T-helper 2 cell treated with Interferon-gamma antibody and Interleukin-4, amounts not matched to agents 5 μg/mL and 100 μg/mL, for 36 hours (primary cell): ENCODE measurements around the gene GDF7.

ENCODE experiments used
- DNase-seq: peaks from one replicate; pipeline ENCODE4 v3.0.0; 2021; ENCODE audit warnings: low spot score
- H3K27ac Mint-ChIP-seq: one replicate; pipeline ENCODE4 v1.8.0; 2021; ENCODE audit warnings: mild to moderate bottlenecking, mixed read lengths
- H3K27me3 Mint-ChIP-seq: one replicate; pipeline ENCODE4 v1.8.0; 2021; ENCODE audit warnings: low read depth, mixed read lengths
- H3K36me3 Mint-ChIP-seq: one replicate; pipeline ENCODE4 v1.8.0; 2021; ENCODE audit warnings: low read depth, mixed read lengths
- H3K4me1 Mint-ChIP-seq: one replicate; pipeline ENCODE4 v1.8.0; 2021; ENCODE audit warnings: low read depth, mixed read lengths
- H3K4me3 Mint-ChIP-seq: one replicate; pipeline ENCODE4 v1.8.0; 2022; ENCODE audit warnings: mild to moderate bottlenecking, moderate library complexity, mixed read lengths
- H3K9me3 Mint-ChIP-seq: one replicate; pipeline ENCODE4 v1.8.0; 2021; ENCODE audit warnings: mixed read lengths

GDF7 gene

GRCh38 chr2:20674974-20675679, 8.2 kb downstream of the GDF7 start:
- no peaks in the 10 kb centered on the region for H3K9me3 Mint-ChIP-seq
- H3K27ac Mint-ChIP-seq = no peak overlapping the region
- H3K4me3 Mint-ChIP-seq = no peak overlapping the region
- DNase-seq = no peak
- no peaks in the 10 kb centered on the region for H3K4me1 Mint-ChIP-seq
- H3K36me3 Mint-ChIP-seq = no peaks in the 10 kb centered on the region
- H3K27me3 Mint-ChIP-seq = peaks cover 10% of the 10 kb centered on the region

- Mint-ChIP-seq H3K36me3 (no peaks in the 10 kb centered on the region), H3K27ac (no peak overlapping the region), H3K27me3 (peaks cover 10% of the 10 kb centered on the region), H3K9me3 (no peaks in the 10 kb centered on the region), H3K4me1 (no peaks in the 10 kb centered on the region), H3K4me3 (no peak overlapping the region)
- DNase-seq = no peak
These were observed 8.9 kb downstream of the GDF7 start for GRCh38 chr2:20675701-20676352.

- no peaks in the 10 kb centered on the region for H3K9me3 Mint-ChIP-seq
- DNase-seq = no peak
- H3K27ac Mint-ChIP-seq = no peak overlapping the region
- H3K4me3 Mint-ChIP-seq = no peak overlapping the region
- H3K4me1 Mint-ChIP-seq = no peaks in the 10 kb centered on the region
- H3K36me3 Mint-ChIP-seq = no peaks in the 10 kb centered on the region
- peaks cover 7% of the 10 kb centered on the region for H3K27me3 Mint-ChIP-seq
These were observed 9.6 kb downstream of the GDF7 start for GRCh38 chr2:20676353-20677215.

GRCh38 chr2:20677301-20678085, 10.5 kb downstream of the GDF7 start:
- Mint-ChIP-seq H3K27me3 (peaks cover 7% of the 10 kb centered on the region), H3K9me3 (no peaks in the 10 kb centered on the region), H3K4me1 (peaks cover 5% of the 10 kb centered on the region), H3K36me3 (no peaks in the 10 kb centered on the region), H3K27ac (no peak overlapping the region), H3K4me3 (no peak overlapping the region)
- no peak for DNase-seq

- no peak overlapping the region for H3K27ac Mint-ChIP-seq
- H3K4me1 Mint-ChIP-seq = peaks cover 10% of the 10 kb centered on the region
- no peaks in the 10 kb centered on the region for H3K36me3 Mint-ChIP-seq
- no peak for DNase-seq
- peaks cover 4% of the 10 kb centered on the region for H3K27me3 Mint-ChIP-seq
- no peak overlapping the region for H3K4me3 Mint-ChIP-seq
- no peaks in the 10 kb centered on the region for H3K9me3 Mint-ChIP-seq
These were observed 11.1 kb downstream of the GDF7 start for GRCh38 chr2:20678086-20678395.

GRCh38 chr2:20678780-20679179, 11.8 kb downstream of the GDF7 start:
- Mint-ChIP-seq H3K4me3 (no peak overlapping the region), H3K4me1 (peaks cover 10% of the 10 kb centered on the region), H3K27ac (no peak overlapping the region), H3K9me3 (no peaks in the 10 kb centered on the region), H3K36me3 (no peaks in the 10 kb centered on the region), H3K27me3 (peaks cover under 1% of the 10 kb centered on the region)
- no peak for DNase-seq

GRCh38 chr2:20680744-20681375, 13.9 kb downstream of the GDF7 start:
- Mint-ChIP-seq H3K9me3 (no peaks in the 10 kb centered on the region), H3K4me3 (no peak overlapping the region), H3K36me3 (peaks cover 5% of the 10 kb centered on the region), H3K4me1 (peaks cover 10% of the 10 kb centered on the region), H3K27ac (no peak overlapping the region), H3K27me3 (no peaks in the 10 kb centered on the region)
- DNase-seq = no peak

- Mint-ChIP-seq H3K4me3 (no peak overlapping the region), H3K27me3 (no peaks in the 10 kb centered on the region), H3K36me3 (peaks cover 8% of the 10 kb centered on the region), H3K27ac (no peak overlapping the region), H3K4me1 (peaks cover 10% of the 10 kb centered on the region), H3K9me3 (no peaks in the 10 kb centered on the region)
- DNase-seq = no peak
These were observed 15.4 kb downstream of the GDF7 start for GRCh38 chr2:20682167-20682920.

GRCh38 chr2:20684581-20685063, 17.7 kb downstream of the GDF7 start:
- Mint-ChIP-seq H3K4me1 (peaks cover 10% of the 10 kb centered on the region), H3K4me3 (no peak overlapping the region), H3K27ac (no peak overlapping the region), H3K36me3 (peaks cover 20% of the 10 kb centered on the region), H3K9me3 (no peaks in the 10 kb centered on the region), H3K27me3 (no peaks in the 10 kb centered on the region)
- DNase-seq = no peak

GRCh38 chr2:20687260-20687832, 20.4 kb downstream of the GDF7 start:
- Mint-ChIP-seq H3K27me3 (no peaks in the 10 kb centered on the region), H3K4me3 (no peak overlapping the region), H3K36me3 (peaks cover 20% of the 10 kb centered on the region)

GRCh38 chr2:20689428-20690264, 22.7 kb downstream of the GDF7 start:
- no peak for DNase-seq
- Mint-ChIP-seq H3K4me1 (no peaks in the 10 kb centered on the region), H3K4me3 (no peak overlapping the region), H3K27ac (no peak overlapping the region), H3K36me3 (peaks cover 20% of the 10 kb centered on the region), H3K27me3 (no peaks in the 10 kb centered on the region), H3K9me3 (no peaks in the 10 kb centered on the region)

More at GRCh38 chr2:20687260-20687832, 20.4 kb downstream of the GDF7 start:
- H3K4me1 Mint-ChIP-seq = peaks cover 6% of the 10 kb centered on the region
- no peak for DNase-seq
- H3K27ac Mint-ChIP-seq = no peak overlapping the region
- no peaks in the 10 kb centered on the region for H3K9me3 Mint-ChIP-seq
